Ascending aorta (tissue), 2 donors: Measurements from ENCODE around the gene C11orf42. TPM values are rescaled to one million over a fixed set of nuclear protein-coding genes. Genes with fewer than 3 reads are reported as not detected.

Source experiments
- DNase-seq, 2 donors: peaks; one replicate each; pipeline ENCODE4 v3.0.0-alpha.2; 2019; ENCODE audit warnings: low spot score in 2 of 2
- H3K27ac ChIP-seq, 2 donors: fragments of 200-600 bp; sonication (generic); one replicate each; pipeline ENCODE4 v1.5.1; 2016 to 2017; ENCODE audit warnings: mild to moderate bottlenecking in 1 of 2
- H3K27me3 ChIP-seq: fragments of 200-600 bp; sonication (generic); one replicate; pipeline ENCODE4 v1.5.1; 2017
- H3K36me3 ChIP-seq, 2 donors: fragments of 200-600 bp; sonication (generic); one replicate each; pipeline ENCODE4 v1.5.1; 2016
- H3K4me1 ChIP-seq, 2 donors: fragments of 200-600 bp; sonication (generic); one replicate each; pipeline ENCODE4 v1.5.1; 2016 to 2017; ENCODE audit warnings: mild to moderate bottlenecking in 1 of 2
- H3K4me3 ChIP-seq, 2 donors: fragments of 200-600 bp; sonication (generic); one replicate each; pipeline ENCODE4 v1.5.1; 2016 to 2017; ENCODE audit warnings: mild to moderate bottlenecking in 1 of 2
- H3K9me3 ChIP-seq, 2 donors: fragments of 200-600 bp; sonication (generic); one replicate each; pipeline ENCODE4 v1.5.1; 2016
- CTCF ChIP-seq, 3 experiments: fragments of 200-600 bp in 2 of 3; fragments of 450-650 bp in 1 of 3; sonication (generic) in 2 of 3; IDR thresholded peaks; one replicate each; pipeline ENCODE4 v1.5.1; 2016 to 2019; ENCODE audit warnings: antibody characterized with exemption in 3 of 3, mild to moderate bottlenecking in 1 of 3, moderate library complexity in 1 of 3
- intact Hi-C: fragments of 100-400 bp; cut with DNase I; formaldehyde crosslinking; loops from one replicate; pipeline ENCODE4 v1.15.1; 2023
- total RNA-seq: library from RNA; depleted of rRNA; stranded (reverse); fragments of >200 nt; gene quantifications from one replicate; pipeline ENCODE4 v1.1.0, GENCODE V29; 2016

C11orf42 gene
- total RNA-seq, 1 donor from 2014 or later = not detected

DNA sequence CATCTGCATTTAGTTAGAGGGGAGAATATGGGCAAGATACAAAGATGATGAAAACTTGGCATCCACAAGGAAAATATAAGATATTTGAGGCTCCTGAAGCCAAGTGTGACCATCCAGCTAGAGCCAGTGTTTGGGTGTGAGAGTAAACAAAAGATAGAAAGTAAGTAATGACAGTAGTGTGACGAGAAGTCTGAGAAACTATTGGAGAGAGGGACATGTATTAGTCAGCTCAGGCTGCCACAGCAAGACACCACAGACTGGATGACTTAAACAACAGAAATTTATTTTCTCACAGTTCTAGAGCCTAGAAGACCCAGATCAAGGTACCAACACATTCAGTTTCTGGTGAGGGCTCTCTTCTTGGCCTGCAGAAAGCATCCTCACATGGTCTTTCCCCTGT, 47.8 kb downstream of the C11orf42 start:
- Histone ChIP-seq H3K4me1 (peaks cover 0 to 2% of the 10 kb centered on the region in 2 donors), H3K36me3 (no peaks in the 10 kb centered on the region), H3K27ac (no peak overlapping the region), H3K27me3 (no peaks in the 10 kb centered on the region), H3K9me3 (no peaks in the 10 kb centered on the region), H3K4me3 (no peak overlapping the region)
- intact Hi-C loops = no loop called here
- TF ChIP-seq CTCF (IDR thresholded peaks at IDR 0.05) = no peak
- DNase-seq = no peak

DNA sequence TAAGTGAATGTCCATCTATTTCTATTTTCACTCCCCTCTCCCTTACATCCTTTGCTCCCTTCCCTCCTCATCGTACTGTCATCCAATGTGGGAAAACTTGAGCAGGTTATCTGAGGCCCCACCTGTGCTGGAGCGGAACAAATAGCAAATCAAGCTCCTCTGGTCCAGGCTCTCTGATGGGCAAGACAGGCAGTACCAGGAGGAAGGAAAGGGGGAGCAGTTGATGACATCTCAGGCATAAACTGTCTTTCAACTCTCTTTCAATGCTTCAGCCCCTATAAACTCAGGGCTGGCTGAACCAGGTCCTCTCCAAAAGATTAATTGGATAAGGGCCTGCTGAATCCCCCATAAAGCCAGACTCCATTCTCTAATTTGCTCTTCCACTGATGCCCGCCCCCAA, 52.8 kb downstream of the C11orf42 start:
- H3K27me3 ChIP-seq = peaks cover 6% of the 10 kb centered on the region
- intact Hi-C loops = no loop called here

DNA sequence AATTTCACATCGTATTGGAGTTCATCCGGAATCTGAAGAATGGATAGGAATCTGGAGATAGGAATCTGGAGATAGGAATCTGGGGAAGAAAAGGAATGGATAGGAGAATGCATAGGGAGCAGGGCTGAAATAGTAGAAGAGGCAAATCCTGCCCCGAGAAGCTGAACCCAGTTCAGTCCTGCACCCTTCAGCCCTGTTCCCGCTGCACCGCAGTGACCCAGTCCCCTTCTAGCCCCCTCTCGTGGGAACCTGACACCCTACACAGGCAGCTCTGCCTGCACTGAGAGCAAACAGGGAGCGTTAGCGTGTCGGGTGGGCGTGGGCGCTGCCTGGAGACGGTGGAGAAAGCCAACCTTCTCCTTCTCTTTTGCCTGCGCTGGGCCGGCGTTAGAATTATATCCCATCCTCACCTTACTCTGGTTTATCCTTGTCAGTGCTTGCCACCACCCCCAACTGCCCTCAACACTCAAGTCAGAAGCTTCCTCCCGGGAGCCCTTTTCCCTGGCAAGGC, 53.3 kb downstream of the C11orf42 start:
- H3K27me3 ChIP-seq = peaks cover 6% of the 10 kb centered on the region
- DNase-seq = no peak
- H3K4me1 ChIP-seq = peaks cover 3 to 13% of the 10 kb centered on the region in 2 donors
- no peak overlapping the region for H3K27ac ChIP-seq
- no peaks in the 10 kb centered on the region for H3K9me3 ChIP-seq
- H3K4me3 ChIP-seq = peak overlapping the region; percentile 62 to 80
- TF ChIP-seq CTCF (IDR thresholded peaks at IDR 0.05) = no peak
- H3K36me3 ChIP-seq = no peaks in the 10 kb centered on the region
- intact Hi-C loops = no loop called here

More for the DNA sequence above, 52.8 kb downstream of the C11orf42 start:
- peaks cover 3 to 13% of the 10 kb centered on the region in 2 donors for H3K4me1 ChIP-seq
- TF ChIP-seq CTCF (IDR thresholded peaks at IDR 0.05) = no peak
- no peak for DNase-seq
- H3K4me3 ChIP-seq = no peak overlapping the region
- H3K36me3 ChIP-seq = no peaks in the 10 kb centered on the region
- no peaks in the 10 kb centered on the region for H3K9me3 ChIP-seq
- H3K27ac ChIP-seq = no peak overlapping the region

- intact Hi-C loops = no loop called here
- peak overlapping the region; percentile 62 to 80 for H3K4me3 ChIP-seq
These were observed 54.9 kb downstream of the C11orf42 start for GRCh38 chr11:6260207-6260726.

More at GRCh38 chr11:6260207-6260726, 54.9 kb downstream of the C11orf42 start:
- no peak for TF ChIP-seq CTCF (IDR thresholded peaks at IDR 0.05)
- Histone ChIP-seq H3K4me1 (peaks cover 3 to 13% of the 10 kb centered on the region in 2 donors), H3K9me3 (no peaks in the 10 kb centered on the region), H3K27me3 (peaks cover 6% of the 10 kb centered on the region), H3K36me3 (no peaks in the 10 kb centered on the region), H3K27ac (no peak overlapping the region)
- DNase-seq = no peak

Other genes with a start within 250 kb of the C11orf42 start
- gene OR56A5, start 237.1 kb upstream of the C11orf42 start, total RNA-seq = not detected
- gene OR52L1, start 218.6 kb upstream of the C11orf42 start, total RNA-seq = not detected
- gene OR56A4, start 198.6 kb upstream of the C11orf42 start, total RNA-seq = not detected
- gene OR56A1, start 174.8 kb upstream of the C11orf42 start, total RNA-seq = not detected
- gene OR56B4, start 97.9 kb upstream of the C11orf42 start, total RNA-seq = not detected
- not detected for gene OR52B2, start 35.2 kb upstream of the C11orf42 start, total RNA-seq
- not detected for gene OR52W1, start 6.3 kb upstream of the C11orf42 start, total RNA-seq
- gene FHIP1B, start 29.1 kb downstream of the C11orf42 start, total RNA-seq = 31.9 TPM
- gene CNGA4, start 33.5 kb downstream of the C11orf42 start, total RNA-seq = not detected
- gene CCKBR, start 54.3 kb downstream of the C11orf42 start, total RNA-seq = not detected
- 596 TPM for gene CAVIN3, start 114.9 kb downstream of the C11orf42 start, total RNA-seq
- 48.6 TPM for gene SMPD1, start 184.9 kb downstream of the C11orf42 start, total RNA-seq
- gene APBB1, start 213.5 kb downstream of the C11orf42 start, total RNA-seq = 29.2 TPM
- 16.8 TPM for gene HPX, start 235.4 kb downstream of the C11orf42 start, total RNA-seq